Measurements from ENCODE around the gene LTB.

LTB gene

GRCh38 chr6:31581434-31582229 is 592 bp downstream of the LTB start:
- H3K36me3 ChIP-seq (ENCODE audit: control insufficient read depth, insufficient read depth, low read length): no peaks in the 10 kb centered on the region
- no peaks in the 10 kb centered on the region for H3K9me3 ChIP-seq (ENCODE audit: control insufficient read depth, insufficient read depth, low read length)
- H3K4me3 ChIP-seq (ENCODE audit: low read length): peak overlapping the region; percentile 56
- no peaks in the 10 kb centered on the region; the same call in 1 of the 2 replicates for H3K4me1 ChIP-seq (ENCODE audit: control insufficient read depth, insufficient read depth, low read length)
- no peak for DNase-seq (ENCODE audit: low read depth, low spot score)
- no peak overlapping the region for H3K27ac ChIP-seq (ENCODE audit: low read length)
- no peaks in the 10 kb centered on the region for H3K27me3 ChIP-seq (ENCODE audit: control insufficient read depth, insufficient read depth, low read length)
- WGBS (ENCODE audit: insufficient coverage, insufficient read length): no CpG with 5 or more reads among the region's 21 CpGs

GRCh38 chr6:31580807-31581433 is 1.3 kb downstream of the LTB start:
- peak overlapping the region; percentile 56 for H3K4me3 ChIP-seq (ENCODE audit: low read length)
- no peaks in the 10 kb centered on the region for H3K9me3 ChIP-seq (ENCODE audit: control insufficient read depth, insufficient read depth, low read length)
- H3K36me3 ChIP-seq (ENCODE audit: control insufficient read depth, insufficient read depth, low read length): no peaks in the 10 kb centered on the region
- DNase-seq (ENCODE audit: low read depth, low spot score): no peak
- WGBS (ENCODE audit: insufficient coverage, insufficient read length): no CpG with 5 or more reads among the region's 62 CpGs
- no peak overlapping the region for H3K27ac ChIP-seq (ENCODE audit: low read length)
- no peaks in the 10 kb centered on the region; the same call in 1 of the 2 replicates for H3K4me1 ChIP-seq (ENCODE audit: control insufficient read depth, insufficient read depth, low read length)
- no peaks in the 10 kb centered on the region for H3K27me3 ChIP-seq (ENCODE audit: control insufficient read depth, insufficient read depth, low read length)

- no peaks in the 10 kb centered on the region; the same call in 1 of the 2 replicates for H3K4me1 ChIP-seq (ENCODE audit: control insufficient read depth, insufficient read depth, low read length)
- H3K4me3 ChIP-seq (ENCODE audit: low read length): peak overlapping the region; percentile 56; the same call in 1 of the 2 replicates
- H3K27me3 ChIP-seq (ENCODE audit: control insufficient read depth, insufficient read depth, low read length): no peaks in the 10 kb centered on the region
- H3K9me3 ChIP-seq (ENCODE audit: control insufficient read depth, insufficient read depth, low read length): no peaks in the 10 kb centered on the region
- no peaks in the 10 kb centered on the region for H3K36me3 ChIP-seq (ENCODE audit: control insufficient read depth, insufficient read depth, low read length)
- H3K27ac ChIP-seq (ENCODE audit: low read length): no peak overlapping the region
- whole genome bisulfite sequencing (ENCODE audit: insufficient coverage, insufficient read length): no CpG with 5 or more reads among the region's 11 CpGs
- no peak for DNase-seq (ENCODE audit: low read depth, low spot score)
Measured at GRCh38 chr6:31580438-31580740, 1.8 kb downstream of the LTB start.

- no peak for DNase-seq (ENCODE audit: low read depth, low spot score)
- WGBS (ENCODE audit: insufficient coverage, insufficient read length): no CpG with 5 or more reads among the region's 8 CpGs
- Histone ChIP-seq H3K36me3 (ENCODE audit: control insufficient read depth, insufficient read depth, low read length) (no peaks in the 10 kb centered on the region), H3K4me3 (ENCODE audit: low read length) (no peak overlapping the region; the same call in 1 of the 2 replicates), H3K27ac (ENCODE audit: low read length) (no peak overlapping the region), H3K27me3 (ENCODE audit: control insufficient read depth, insufficient read depth, low read length) (no peaks in the 10 kb centered on the region), H3K9me3 (ENCODE audit: control insufficient read depth, insufficient read depth, low read length) (no peaks in the 10 kb centered on the region), H3K4me1 (ENCODE audit: control insufficient read depth, insufficient read depth, low read length) (no peaks in the 10 kb centered on the region; the same call in 1 of the 2 replicates)
Measured at GRCh38 chr6:31579546-31580437, 2.4 kb downstream of the LTB start.

- no peak overlapping the region for H3K27ac ChIP-seq (ENCODE audit: low read length)
- H3K36me3 ChIP-seq (ENCODE audit: control insufficient read depth, insufficient read depth, low read length): no peaks in the 10 kb centered on the region
- no peak for DNase-seq (ENCODE audit: low read depth, low spot score)
- no CpG with 5 or more reads among the region's 3 CpGs for WGBS (ENCODE audit: insufficient coverage, insufficient read length)
- no peak overlapping the region for H3K4me3 ChIP-seq (ENCODE audit: low read length)
- H3K4me1 ChIP-seq (ENCODE audit: control insufficient read depth, insufficient read depth, low read length): no peaks in the 10 kb centered on the region; the same call in 1 of the 2 replicates
- H3K27me3 ChIP-seq (ENCODE audit: control insufficient read depth, insufficient read depth, low read length): no peaks in the 10 kb centered on the region
- H3K9me3 ChIP-seq (ENCODE audit: control insufficient read depth, insufficient read depth, low read length): no peaks in the 10 kb centered on the region
Measured at GRCh38 chr6:31579119-31579505, 3.1 kb downstream of the LTB start.

- DNase-seq (ENCODE audit: low read depth, low spot score): no peak
- Histone ChIP-seq H3K36me3 (ENCODE audit: control insufficient read depth, insufficient read depth, low read length) (no peaks in the 10 kb centered on the region), H3K4me3 (ENCODE audit: low read length) (no peak overlapping the region), H3K27ac (ENCODE audit: low read length) (no peak overlapping the region), H3K9me3 (ENCODE audit: control insufficient read depth, insufficient read depth, low read length) (no peaks in the 10 kb centered on the region), H3K4me1 (ENCODE audit: control insufficient read depth, insufficient read depth, low read length) (no peaks in the 10 kb centered on the region; the same call in 1 of the 2 replicates), H3K27me3 (ENCODE audit: control insufficient read depth, insufficient read depth, low read length) (no peaks in the 10 kb centered on the region)
- no CpG with 5 or more reads among the region's 12 CpGs for whole genome bisulfite sequencing (ENCODE audit: insufficient coverage, insufficient read length)
Measured at GRCh38 chr6:31578184-31579118, 3.8 kb downstream of the LTB start.

- Histone ChIP-seq H3K4me3 (ENCODE audit: low read length) (no peak overlapping the region), H3K27me3 (ENCODE audit: control insufficient read depth, insufficient read depth, low read length) (no peaks in the 10 kb centered on the region), H3K27ac (ENCODE audit: low read length) (no peak overlapping the region), H3K4me1 (ENCODE audit: control insufficient read depth, insufficient read depth, low read length) (no peaks in the 10 kb centered on the region; the same call in 1 of the 2 replicates), H3K36me3 (ENCODE audit: control insufficient read depth, insufficient read depth, low read length) (no peaks in the 10 kb centered on the region), H3K9me3 (ENCODE audit: control insufficient read depth, insufficient read depth, low read length) (no peaks in the 10 kb centered on the region)
- DNase-seq (ENCODE audit: low read depth, low spot score): no peak
- no CpG with 5 or more reads among the region's 3 CpGs for WGBS (ENCODE audit: insufficient coverage, insufficient read length)
Measured at GRCh38 chr6:31577579-31577966, 4.7 kb downstream of the LTB start.

GRCh38 chr6:31576897-31577578 is 5.2 kb downstream of the LTB start:
- no peaks in the 10 kb centered on the region; the same call in 1 of the 2 replicates for H3K4me1 ChIP-seq (ENCODE audit: control insufficient read depth, insufficient read depth, low read length)

GRCh38 chr6:31575952-31576685 is 6.1 kb downstream of the LTB start:
- H3K27me3 ChIP-seq (ENCODE audit: control insufficient read depth, insufficient read depth, low read length): no peaks in the 10 kb centered on the region
- no peak for DNase-seq (ENCODE audit: low read depth, low spot score)
- H3K4me1 ChIP-seq (ENCODE audit: control insufficient read depth, insufficient read depth, low read length): no peaks in the 10 kb centered on the region; the same call in 1 of the 2 replicates

More at GRCh38 chr6:31576897-31577578, 5.2 kb downstream of the LTB start:
- H3K27ac ChIP-seq (ENCODE audit: low read length): no peak overlapping the region
- H3K9me3 ChIP-seq (ENCODE audit: control insufficient read depth, insufficient read depth, low read length): no peaks in the 10 kb centered on the region
- no peak for DNase-seq (ENCODE audit: low read depth, low spot score)
- H3K27me3 ChIP-seq (ENCODE audit: control insufficient read depth, insufficient read depth, low read length): no peaks in the 10 kb centered on the region
- no peak overlapping the region for H3K4me3 ChIP-seq (ENCODE audit: low read length)
- no CpG with 5 or more reads among the region's 19 CpGs for WGBS (ENCODE audit: insufficient coverage, insufficient read length)
- no peaks in the 10 kb centered on the region for H3K36me3 ChIP-seq (ENCODE audit: control insufficient read depth, insufficient read depth, low read length)

More at GRCh38 chr6:31575952-31576685, 6.1 kb downstream of the LTB start:
- Histone ChIP-seq H3K9me3 (ENCODE audit: control insufficient read depth, insufficient read depth, low read length) (no peaks in the 10 kb centered on the region), H3K36me3 (ENCODE audit: control insufficient read depth, insufficient read depth, low read length) (no peaks in the 10 kb centered on the region), H3K4me3 (ENCODE audit: low read length) (no peak overlapping the region), H3K27ac (ENCODE audit: low read length) (no peak overlapping the region)
- WGBS (ENCODE audit: insufficient coverage, insufficient read length): 100% methylated on average over 5 of the region's 8 CpGs

Measured in iPS DF 6.9 (cell line).